Measurements from ENCODE around the gene WTAP.
"Not testable (repeated sequence)": the region's sequence is repeated elsewhere in the genome, so short reads cannot be mapped to it uniquely, and the experiment has no call there.

The WTAP gene

DNA sequence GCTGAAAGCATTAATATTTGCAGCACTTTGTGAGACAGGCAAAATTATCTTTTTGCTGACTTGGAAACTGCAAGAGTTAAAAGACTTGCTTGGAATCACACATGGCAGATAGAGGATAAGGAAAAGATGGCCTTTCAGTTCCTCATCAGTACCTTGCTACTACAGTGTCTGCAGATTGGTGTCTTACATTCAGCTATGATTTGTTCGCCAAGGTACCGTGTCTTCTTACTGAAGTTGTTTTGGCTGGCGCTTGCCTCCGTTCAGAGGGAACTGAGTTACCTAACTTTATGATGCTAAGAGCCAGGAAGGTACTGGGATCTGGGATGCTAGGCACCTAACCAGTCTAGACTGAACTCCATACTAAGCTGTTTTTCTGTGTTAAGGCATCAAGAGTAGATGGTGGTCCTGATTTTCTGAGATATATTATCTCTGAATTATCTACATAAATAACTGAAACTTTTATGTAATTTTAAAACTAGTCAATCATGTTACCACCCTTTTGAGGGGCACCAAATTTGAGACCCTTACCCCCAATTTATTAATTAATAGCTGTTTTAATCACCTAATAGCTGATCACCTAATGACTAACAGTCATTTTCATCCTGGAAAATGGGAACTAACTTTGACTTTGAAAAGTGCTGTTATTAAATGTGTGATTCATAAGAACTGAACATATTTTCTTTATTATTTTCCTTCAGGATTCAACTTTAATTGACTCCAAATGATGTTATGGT lies 2.5 kb downstream of the WTAP start:
- DNase-seq: no peak

DNA sequence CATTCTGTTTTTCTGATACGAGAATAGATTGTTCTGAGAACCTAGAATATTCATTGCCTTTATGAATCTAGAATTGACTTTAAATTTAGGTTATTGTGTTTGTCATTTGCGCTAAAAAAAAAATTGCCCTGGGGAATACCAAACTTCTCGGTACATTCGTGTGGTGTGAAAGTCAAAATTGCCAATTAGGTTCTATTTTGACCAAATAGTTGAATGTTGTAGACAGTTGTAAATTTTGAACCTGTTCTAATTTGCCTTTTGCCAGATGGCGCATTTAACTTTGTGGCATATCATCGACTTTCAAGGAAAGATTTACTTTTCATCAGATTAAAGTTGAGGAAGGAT lies 3.0 kb downstream of the WTAP start:
- DNase-seq: no peak

DNA sequence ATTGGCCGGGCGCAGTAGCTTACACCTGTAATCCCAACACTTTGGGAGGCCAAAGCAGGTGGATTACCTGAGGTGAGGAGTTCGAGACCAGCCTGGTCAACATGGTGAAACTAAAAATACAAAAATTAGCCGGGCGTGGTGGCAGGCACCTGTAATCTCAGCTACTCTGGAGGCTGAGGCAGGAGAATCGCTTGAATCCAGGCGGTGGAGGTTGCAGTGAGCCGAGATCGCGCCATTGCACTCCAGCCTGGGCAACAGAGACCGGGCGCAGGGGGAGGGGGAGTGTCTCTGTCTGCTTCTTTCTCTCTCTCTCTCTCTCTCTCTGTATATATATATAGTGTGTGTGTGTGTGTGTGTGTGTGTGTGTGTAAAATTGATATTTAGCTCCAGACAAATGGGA lies 5.2 kb downstream of the WTAP start:
- DNase-seq: not testable (repeated sequence)

DNA sequence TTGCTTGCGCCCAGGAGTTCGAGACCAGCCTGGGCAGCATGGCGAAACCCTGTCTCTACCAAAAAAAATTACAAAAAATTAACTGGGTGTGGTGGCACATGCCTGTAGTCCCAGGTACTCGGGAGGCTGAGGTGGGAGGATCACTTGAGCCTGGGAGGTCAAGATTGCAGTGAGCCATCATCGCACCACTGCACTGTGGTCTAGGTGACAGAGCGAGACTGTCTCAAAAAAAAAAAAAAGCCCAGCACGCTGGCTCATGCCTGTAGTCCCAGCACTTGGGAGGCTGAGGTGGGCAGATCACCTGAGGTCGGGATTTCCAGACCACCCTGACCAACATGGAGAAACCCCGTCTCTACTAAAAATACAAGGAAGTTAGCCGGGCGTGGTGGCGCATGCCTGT lies 6.1 kb downstream of the WTAP start:
- DNase-seq: not testable (repeated sequence)

DNA sequence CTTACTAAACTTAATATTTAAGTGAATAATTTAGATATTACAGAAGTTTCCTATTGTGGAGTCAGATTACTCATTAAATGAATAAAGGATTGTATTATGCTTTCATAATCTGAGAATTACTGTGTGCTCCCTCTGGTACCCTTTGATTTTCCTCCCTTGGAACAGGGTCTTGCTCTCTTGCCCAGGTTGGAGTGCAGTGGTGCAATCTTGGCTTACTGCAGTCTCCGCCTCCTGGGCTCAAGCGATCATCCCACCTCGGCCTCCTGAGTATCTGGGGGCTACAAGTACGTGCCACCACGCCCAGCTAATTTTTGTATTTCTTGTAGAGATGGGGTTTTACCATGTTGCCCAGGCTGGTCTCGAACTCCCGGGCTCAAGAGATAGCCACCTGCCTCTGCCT lies 9.6 kb downstream of the WTAP start:
- no peak for DNase-seq

DNA sequence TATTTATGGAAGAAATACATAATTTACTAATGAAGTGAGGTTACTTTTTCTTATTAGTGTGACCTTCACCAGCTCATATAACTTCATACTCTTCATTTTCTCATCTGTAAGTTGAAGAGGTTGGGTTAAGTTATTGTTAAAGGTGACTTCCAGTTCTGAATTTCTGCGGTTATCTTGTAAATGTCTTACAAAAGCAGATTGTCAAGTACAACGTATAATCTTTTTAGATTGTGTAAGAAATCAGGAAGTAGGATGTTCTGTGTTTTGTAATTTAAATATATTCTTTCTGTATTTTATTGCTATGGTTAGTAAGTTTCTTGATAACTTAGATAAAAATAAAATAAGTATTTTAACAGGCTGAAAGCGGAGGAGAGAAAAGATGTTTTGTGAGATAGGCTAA lies 12.0 kb downstream of the WTAP start:
- DNase-seq: no peak

DNA sequence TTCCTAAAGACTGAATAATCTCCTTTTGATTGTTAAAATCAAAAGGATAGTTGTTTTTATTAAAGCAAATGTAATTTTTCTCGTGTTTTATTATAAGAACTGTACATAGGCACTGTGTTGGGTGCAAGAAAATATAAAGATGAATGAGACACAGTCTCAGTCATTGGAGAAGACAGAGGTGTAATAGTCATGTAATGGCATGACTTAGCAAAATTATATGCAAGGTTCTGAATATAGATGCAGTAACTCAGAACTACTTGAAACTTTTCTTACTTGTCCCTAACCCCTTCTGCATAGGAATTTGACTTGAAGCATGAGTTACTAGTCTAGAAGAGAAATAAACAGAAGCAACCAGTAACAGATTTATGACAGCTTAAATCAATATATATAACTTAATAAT lies 14.9 kb downstream of the WTAP start:
- no peak for DNase-seq

DNA sequence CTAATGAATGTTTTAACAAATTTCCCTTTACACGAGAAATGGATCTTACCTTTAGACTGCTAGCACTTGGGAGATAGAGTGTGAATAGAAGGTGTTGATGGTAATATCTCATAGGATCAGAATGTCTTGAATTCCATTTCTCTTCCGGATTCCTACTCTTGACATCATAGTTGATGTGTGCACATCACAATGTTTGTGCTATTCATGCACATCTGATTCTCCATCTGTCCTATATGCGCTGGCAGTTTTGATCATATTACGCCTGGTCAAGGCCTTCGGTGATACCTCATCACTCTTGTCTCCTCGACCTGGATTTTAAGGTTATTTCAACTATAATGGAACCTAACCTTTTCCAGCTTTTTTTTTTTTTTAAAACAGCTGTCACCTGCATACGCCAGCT lies 17.8 kb downstream of the WTAP start:
- DNase-seq: no peak

DNA sequence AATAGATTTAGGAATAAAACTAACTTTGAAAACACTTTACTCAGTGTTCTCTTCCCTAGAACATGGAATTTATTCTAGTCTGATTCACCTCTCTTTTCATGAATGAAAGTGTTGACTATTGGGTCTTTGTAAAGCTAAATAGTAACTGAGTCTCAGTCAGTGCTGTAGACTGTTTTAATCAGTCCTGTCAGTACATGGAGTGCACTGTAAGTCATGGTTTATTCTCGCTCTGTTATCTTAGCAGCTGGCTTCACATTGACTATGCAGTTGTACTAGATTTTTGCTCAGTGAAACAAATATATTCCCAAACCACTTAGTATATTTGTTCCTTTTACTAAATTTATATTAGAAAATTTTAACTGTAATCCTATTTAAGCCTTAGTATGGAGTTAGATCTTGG lies 19.5 kb downstream of the WTAP start:
- DNase-seq: no peak

DNA sequence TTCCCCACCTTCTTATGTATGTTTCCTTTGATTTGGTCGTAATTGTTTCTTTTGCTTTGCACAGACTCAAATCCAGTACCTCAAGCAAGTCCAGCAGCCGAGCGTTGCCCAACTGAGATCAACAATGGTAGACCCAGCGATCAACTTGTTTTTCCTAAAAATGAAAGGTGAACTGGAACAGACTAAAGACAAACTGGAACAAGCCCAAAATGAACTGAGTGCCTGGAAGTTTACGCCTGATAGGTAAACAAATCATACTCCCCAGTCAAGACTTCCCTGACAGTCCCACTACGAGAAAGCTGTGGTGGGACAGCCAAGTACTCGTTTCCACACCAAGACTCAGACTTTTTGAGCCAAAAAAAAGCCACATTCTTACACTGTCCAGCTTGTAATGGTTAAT lies 20.8 kb downstream of the WTAP start:
- not testable (repeated sequence) for DNase-seq

DNA sequence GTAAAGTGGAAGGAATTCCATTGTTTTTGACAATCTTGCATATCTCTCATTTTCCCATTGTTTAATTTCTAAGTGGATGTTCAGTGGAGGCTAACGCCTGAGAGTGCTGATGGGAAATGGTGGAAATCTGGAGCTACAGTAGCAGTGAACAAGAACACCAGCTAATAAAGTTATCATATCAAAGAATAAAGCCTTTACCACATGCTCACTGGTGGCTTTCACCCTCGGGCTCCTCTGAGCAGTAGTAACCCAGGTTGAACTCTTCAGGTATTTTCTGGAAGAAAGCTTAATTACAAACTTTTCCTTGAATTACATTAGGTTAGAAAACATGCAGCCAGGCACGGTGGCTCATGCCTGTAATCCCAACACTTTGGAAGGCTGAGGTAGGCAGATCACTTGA lies 24.1 kb downstream of the WTAP start:
- no peak for DNase-seq

DNA sequence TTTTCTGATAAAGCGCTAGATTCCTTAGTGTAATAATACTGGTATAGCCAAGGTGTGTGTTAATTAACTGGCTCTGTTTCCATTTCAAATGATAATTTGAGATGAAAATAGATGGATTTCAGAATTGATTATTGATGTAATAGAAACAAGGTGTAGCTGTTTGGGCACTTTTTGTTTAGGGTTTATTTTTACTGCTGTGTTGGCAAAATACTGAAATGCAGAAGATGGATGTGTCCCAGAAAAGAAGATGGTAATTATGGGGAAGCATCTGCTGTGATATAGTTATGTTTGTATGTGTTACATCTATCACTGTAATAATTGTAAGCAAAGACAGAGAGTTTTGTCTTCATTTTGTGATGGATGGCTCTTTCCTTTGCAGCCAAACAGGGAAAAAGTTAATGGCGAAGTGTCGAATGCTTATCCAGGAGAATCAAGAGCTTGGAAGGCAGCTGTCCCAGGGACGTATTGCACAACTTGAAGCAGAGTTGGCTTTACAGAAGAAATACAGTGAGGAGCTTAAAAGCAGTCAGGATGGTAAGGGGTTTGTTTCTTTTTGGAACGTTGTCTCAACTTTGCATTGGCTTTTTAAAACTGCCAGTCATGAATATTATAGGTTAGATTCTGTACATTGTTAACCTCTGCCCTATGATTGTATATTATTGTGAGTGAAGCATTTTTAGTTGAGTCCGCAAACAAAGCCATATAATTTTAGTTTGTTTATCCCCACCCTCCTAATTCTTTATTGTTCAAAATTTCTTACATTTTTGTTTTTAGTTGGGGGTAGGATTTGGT lies 26.0 kb downstream of the WTAP start:
- no peak for DNase-seq

DNA sequence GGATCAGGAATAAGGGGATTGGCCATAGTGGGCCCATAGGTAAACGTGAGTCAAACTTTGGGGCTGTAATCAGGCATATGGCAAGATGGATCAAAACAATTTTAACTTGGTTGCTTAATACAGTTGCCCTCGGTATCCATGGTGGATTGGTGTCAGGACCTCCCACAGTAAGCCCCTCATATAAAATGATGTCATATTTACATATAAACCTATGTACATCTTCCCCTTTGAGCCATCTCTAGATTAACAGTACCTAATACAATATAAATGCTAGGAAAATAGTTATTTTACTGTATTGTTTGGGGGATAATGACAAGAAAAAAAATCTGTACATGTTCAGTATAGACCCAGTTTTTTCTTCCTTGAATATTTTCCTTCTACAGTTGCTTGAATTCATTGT lies 27.1 kb downstream of the WTAP start:
- DNase-seq: no peak

DNA sequence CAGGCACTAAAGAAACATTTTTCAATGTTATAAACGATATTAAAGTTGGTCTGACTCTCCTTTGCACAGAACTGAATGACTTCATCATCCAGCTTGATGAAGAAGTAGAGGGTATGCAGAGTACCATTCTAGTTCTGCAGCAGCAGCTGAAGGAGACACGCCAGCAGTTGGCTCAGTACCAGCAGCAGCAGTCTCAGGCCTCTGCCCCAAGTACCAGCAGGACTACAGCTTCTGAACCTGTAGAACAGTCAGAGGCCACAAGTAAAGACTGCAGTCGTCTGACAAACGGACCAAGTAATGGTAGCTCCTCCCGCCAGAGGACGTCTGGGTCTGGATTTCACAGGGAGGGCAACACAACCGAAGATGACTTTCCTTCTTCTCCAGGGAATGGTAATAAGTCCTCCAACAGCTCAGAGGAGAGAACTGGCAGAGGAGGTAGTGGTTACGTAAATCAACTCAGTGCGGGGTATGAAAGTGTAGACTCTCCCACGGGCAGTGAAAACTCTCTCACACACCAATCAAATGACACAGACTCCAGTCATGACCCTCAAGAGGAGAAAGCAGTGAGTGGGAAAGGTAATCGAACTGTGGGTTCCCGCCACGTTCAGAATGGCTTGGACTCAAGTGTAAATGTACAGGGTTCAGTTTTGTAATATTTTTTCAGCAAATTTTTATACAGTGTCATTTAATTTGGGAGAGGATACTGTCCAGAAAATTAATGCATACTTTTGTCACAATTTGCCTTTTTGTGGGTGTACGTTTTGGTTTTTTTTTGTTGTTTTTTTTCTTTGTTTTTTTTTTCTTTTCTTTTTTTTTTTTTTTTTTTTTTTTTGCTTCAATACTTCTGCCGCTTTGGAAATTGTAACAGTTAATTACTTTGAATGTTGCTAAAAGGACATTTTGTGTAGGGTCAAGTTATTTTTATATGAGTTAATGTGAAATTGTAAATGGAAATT lies 27.9 kb downstream of the WTAP start:
- no peak for DNase-seq

DNA sequence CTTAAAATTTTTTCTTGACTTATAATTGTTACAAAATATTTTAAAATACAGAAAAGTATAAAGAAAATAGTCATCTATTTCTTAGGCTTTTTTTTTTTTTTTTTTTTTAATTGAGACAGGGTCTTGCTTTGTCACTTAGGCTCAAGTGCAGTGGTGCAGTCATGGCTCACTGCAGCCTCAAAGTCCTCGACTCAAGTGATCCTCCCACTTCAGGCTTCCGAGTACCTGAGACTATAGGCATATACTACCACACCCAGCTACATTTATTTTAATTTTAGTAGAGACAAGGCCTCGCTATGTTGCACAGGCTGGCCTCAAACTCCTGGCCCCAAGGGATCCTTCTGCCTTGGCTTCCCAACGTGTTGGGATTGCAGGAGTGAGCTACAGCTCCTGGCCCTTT lies 29.2 kb downstream of the WTAP start:
- no peak for DNase-seq

DNA sequence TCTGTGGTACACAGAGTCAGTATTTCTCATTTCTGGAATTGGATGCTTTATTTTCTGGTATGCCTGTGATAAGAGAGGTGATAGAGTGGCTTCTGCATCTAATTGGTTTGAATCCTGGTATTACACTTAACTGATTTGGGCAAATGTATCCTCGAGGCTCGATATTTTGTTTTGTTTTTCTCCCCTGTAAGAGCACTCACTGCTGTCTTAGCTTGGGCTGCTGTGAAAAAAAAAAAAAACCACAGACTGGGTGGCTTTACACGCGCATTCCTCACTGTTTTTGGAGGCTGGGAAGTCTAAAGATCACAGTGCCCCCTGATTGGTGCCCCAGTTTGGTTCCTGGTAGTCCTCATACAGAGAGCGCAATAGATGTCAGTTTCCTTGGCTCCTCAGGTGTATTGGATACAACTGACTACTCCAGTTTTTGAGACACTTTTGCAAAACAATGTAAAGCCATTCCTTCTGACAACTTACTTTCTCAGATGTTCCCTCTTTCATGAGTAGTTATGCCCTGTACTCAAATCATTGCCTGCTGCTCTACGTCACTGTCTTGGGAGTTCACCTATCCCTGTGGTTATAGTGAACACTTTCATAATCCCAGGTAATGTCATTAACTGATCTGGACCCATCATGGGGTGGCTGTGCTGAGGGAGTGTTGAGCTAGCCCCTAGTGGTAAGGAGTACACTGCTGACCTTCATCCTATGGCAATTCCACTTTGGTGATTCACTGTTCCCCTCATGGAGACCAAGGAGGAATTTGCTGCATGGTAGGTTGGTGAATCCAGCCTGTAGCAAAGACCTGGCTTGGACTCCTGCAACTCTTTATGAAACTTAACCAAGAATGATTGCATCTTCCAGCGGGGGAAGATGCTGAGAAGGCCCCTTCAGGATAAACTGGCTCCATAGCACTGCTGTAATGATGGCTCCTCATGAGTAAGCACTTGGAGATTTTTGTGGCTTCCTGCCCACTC lies 31.0 kb downstream of the WTAP start:
- DNase-seq: no peak

DNA sequence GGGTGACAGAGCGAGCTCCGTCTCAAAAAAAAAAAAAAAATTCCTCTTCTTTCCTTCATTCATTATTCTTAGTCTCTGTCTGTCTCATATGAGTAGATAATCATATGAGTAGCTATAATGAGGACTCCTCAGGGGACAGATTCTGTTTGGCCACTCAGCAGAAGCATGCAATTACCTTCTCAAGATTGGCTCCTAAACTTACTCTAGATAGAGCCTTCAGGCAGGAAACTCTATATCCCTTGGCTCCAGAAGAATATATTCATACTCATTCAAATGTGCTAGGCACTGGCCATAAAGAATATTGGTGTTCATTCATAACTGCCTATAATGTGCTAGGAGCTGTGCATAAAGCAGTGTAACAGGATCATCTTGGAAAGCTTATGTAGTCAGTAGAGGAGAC lies 32.3 kb downstream of the WTAP start:
- DNase-seq: no peak

DNA sequence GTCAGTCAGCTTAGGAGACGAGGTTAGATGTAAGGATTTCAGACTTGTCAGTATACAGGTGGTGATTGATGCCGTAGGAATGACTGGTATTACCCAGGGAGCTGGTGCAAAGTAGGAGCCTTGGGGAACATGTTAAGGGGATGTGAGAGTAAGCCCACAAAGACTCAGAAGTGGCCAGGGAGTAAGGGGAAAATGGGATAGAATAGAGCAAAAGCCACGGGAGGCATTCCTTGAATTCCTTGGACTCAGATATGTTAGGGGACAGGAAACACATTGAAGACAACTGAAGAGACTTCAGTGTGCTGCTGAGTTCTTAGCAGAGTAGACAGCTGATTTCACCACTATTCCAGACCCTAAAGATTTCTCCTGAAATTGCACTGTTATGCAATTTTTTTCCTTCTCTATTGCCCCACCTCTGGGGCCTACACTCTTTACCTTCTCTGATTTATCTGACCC lies 33.3 kb downstream of the WTAP start:
- DNase-seq: no peak

DNA sequence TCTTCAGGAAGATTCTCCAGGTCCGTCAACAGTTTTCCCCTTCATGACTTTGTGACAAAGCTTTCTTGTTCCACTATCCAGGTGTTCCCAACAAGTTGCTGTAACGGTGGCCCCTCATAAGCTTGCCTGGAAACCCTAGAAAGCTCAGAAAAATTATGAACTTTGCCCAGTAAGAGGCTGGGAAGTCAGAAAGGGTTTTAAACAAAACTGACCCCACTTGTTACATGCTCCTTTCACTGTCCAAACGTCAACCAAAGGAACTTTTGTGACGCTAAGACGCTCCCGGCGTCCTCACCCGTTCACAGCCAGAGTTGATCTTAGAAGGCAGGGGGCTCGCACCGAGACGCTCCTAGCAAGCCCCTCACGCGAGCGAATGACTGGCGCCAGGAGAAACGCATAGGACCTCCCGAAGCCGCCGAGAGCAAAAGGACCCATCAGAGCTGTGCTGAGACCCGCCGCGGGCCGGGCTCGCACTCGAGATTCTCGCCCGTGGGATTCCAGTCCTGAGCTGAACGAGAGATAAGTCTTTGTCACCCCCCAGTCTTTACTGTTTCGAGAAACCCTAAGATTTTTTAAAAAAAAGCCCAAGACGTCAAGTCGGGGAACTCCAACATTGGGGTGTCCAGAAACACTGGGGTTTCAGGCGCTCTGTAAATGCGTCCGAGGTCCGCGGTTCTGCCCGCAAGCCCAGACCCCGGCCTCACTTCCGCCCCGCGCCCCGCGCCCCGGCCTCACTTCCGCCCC lies 34.0 kb downstream of the WTAP start:
- no peak for DNase-seq

DNA sequence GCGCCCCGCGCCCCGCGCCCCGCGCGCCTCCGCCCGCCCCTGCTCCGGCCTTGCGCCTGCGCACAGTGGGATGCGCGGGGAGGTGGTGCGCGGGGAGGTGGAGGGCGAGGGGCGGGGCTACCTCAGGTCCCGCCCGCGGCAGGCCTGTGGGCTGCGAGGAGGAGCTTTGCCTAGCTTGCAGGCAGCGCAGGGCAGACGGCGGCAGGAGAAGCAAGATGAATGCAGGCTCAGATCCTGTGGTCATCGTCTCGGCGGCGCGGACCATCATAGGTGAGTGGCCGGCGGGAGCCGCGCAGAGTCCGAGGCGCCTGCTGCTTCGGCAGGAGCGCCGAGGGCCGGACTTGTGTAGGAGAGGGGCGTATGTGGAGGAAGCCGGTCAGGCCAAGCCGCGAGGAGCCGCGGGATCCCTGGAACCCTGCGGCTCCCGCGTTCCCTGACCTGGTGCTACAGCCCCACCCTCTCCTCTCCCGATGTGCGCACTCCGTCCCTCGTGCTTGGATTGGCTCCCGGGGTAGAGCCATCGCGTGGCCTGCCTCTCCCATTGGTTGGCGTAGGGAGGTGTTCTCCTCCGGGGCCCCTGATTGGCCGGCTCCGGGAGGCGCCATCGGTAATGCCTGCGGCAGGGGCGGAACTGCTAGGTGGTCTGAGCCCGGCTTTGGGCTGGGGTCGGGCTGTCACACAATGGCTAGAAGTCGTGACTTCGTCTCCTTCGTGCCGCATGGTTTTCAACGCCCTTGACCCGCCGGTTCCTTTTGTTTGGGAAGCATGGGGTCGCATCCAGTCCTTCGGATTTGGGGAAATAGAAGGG lies 34.8 kb downstream of the WTAP start, which contains the start of gene ACAT2:
Gene ACAT2, plus strand, starts transcription at position 173 of the 808 bp plus-strand sequence. Its CDS starts 43 bp downstream, at position 216.
- peak; percentile 86 for DNase-seq
